Fibroblast of lung (primary cell): Measurements from ENCODE around the gene GRIA1.

ENCODE experiments used
- EZH2 ChIP-seq: IDR thresholded peaks from 2 replicates; pipeline ENCODE4 v1.5.1; 2012; ENCODE audit warnings: low read length, control low read depth, mild to moderate bottlenecking; ENCODE audit errors: missing control alignments
- TF ChIP-seq, protein P1 (sequence below), 2 donors: IDR thresholded peaks in 1 of 2; conservative IDR thresholded peaks in 1 of 2; 1 replicate in 1 of 2; 2 replicates in 1 of 2; pipeline ENCODE4 v1.5.1; 2011 to 2012; ENCODE audit warnings: low read length in 2 of 2, control low read depth in 1 of 2, inconsistent platforms in 1 of 2, low read depth in 1 of 2, mild to moderate bottlenecking in 1 of 2

DNA sequence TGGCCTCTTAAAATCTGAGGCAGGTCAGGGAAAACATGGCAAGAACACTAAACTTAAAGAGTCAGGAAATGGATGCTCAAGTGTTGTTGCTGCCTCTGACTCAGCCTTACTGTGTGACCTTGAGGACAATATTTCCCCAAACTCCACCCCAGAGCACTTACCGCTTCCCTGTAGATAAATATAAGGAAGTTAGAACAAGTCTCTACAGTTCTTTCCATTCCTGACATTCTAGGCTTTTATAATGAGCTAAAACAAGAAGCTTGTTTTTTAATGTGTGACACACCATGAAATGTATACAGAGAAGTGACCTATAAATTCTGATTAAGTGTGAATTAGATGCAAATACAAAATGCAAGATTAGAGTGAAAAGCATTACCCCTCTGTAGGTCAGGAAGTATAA, 129.3 kb downstream of the GRIA1 start:
- TF ChIP-seq, protein P1, sequence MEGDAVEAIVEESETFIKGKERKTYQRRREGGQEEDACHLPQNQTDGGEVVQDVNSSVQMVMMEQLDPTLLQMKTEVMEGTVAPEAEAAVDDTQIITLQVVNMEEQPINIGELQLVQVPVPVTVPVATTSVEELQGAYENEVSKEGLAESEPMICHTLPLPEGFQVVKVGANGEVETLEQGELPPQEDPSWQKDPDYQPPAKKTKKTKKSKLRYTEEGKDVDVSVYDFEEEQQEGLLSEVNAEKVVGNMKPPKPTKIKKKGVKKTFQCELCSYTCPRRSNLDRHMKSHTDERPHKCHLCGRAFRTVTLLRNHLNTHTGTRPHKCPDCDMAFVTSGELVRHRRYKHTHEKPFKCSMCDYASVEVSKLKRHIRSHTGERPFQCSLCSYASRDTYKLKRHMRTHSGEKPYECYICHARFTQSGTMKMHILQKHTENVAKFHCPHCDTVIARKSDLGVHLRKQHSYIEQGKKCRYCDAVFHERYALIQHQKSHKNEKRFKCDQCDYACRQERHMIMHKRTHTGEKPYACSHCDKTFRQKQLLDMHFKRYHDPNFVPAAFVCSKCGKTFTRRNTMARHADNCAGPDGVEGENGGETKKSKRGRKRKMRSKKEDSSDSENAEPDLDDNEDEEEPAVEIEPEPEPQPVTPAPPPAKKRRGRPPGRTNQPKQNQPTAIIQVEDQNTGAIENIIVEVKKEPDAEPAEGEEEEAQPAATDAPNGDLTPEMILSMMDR (conservative IDR thresholded peaks at IDR 0.05 in 1 of 2, IDR thresholded peaks at IDR 0.05 in 1 of 2; ENCODE audit: low read depth in 1 of 2, low read length in 2 of 2) = no peak
- TF ChIP-seq EZH2 = no peak
